Activated T-helper 1 cell treated with Interleukin-2 at 50 U/mL for 16 hours (primary cell): ENCODE data around the gene C10orf95.
"Not testable (repeated sequence)": the region's sequence is repeated elsewhere in the genome, so short reads cannot be mapped to it uniquely, and the experiment has no call there.

ENCODE experiments used
- DNase-seq: peaks from one replicate; pipeline ENCODE4 v3.0.0-alpha.2; 2020; ENCODE audit warnings: low read depth

C10orf95 gene

GRCh38 chr10:102451105-102451969, at the start of gene C10orf95:
Gene C10orf95 (minus strand): TSS chr10:102451543. CDS start chr10:102451093, 450 bp downstream.
- no peak for DNase-seq

- not testable (repeated sequence) for DNase-seq
Measured at GRCh38 chr10:102500686-102501085, 49.3 kb upstream of the C10orf95 start.

- no peak for DNase-seq
Measured at GRCh38 chr10:102499356-102499755, 48.0 kb upstream of the C10orf95 start.

- DNase-seq = no peak
Measured at GRCh38 chr10:102497545-102497944, 46.2 kb upstream of the C10orf95 start.

- DNase-seq = no peak
Measured at GRCh38 chr10:102493771-102494170, 42.4 kb upstream of the C10orf95 start.

GRCh38 chr10:102492983-102493382, 41.6 kb upstream of the C10orf95 start:
- DNase-seq = no peak

- DNase-seq = no peak
Measured at GRCh38 chr10:102492344-102492939, 41.1 kb upstream of the C10orf95 start.

GRCh38 chr10:102491136-102491535, 39.8 kb upstream of the C10orf95 start:
- DNase-seq = no peak

GRCh38 chr10:102485093-102485784, 33.9 kb upstream of the C10orf95 start:
- DNase-seq = no peak

GRCh38 chr10:102484021-102484420, 32.7 kb upstream of the C10orf95 start:
- no peak for DNase-seq

- DNase-seq = no peak
Measured at GRCh38 chr10:102480396-102480795, 29.1 kb upstream of the C10orf95 start.

- DNase-seq = no peak
Measured at GRCh38 chr10:102479651-102480050, 28.3 kb upstream of the C10orf95 start.

GRCh38 chr10:102476466-102477141, 25.3 kb upstream of the C10orf95 start:
- no peak for DNase-seq

- DNase-seq = no peak
Measured at GRCh38 chr10:102475451-102476040, 24.2 kb upstream of the C10orf95 start.

GRCh38 chr10:102473445-102474331, 22.3 kb upstream of the C10orf95 start:
- DNase-seq = no peak

- DNase-seq = no peak
Measured at GRCh38 chr10:102470579-102471546, 19.5 kb upstream of the C10orf95 start.

GRCh38 chr10:102468683-102469082, 17.3 kb upstream of the C10orf95 start:
- no peak for DNase-seq

- DNase-seq = no peak
Measured at GRCh38 chr10:102467971-102468438, 16.7 kb upstream of the C10orf95 start.

- no peak for DNase-seq
Measured at GRCh38 chr10:102467318-102467717, 16.0 kb upstream of the C10orf95 start.
